HEK293 (cell line): ENCODE results near the gene KLHL15.

Source experiments
- GLIS1 ChIP-seq: fragments of 450-650 bp; formaldehyde crosslinking; IDR thresholded peaks from 2 replicates; pipeline ENCODE4 v1.5.1; 2016; ENCODE audit warnings: missing biosample characterization, missing genetic modification characterization
- IKZF3 ChIP-seq: fragments of 450-650 bp; IDR thresholded peaks from 2 replicates; pipeline ENCODE4 v1.5.0; 2018; ENCODE audit warnings: missing biosample characterization, mild to moderate bottlenecking, missing genetic modification characterization, moderate library complexity
- KLF10 ChIP-seq: fragments of 450-650 bp; IDR thresholded peaks from 2 replicates; pipeline ENCODE4 v1.5.1; 2018; ENCODE audit warnings: missing biosample characterization, mild to moderate bottlenecking, missing genetic modification characterization
- KLF8 ChIP-seq: fragments of 450-650 bp; formaldehyde crosslinking; IDR thresholded peaks from 2 replicates; pipeline ENCODE4 v1.5.1; 2016; ENCODE audit warnings: missing biosample characterization, missing genetic modification characterization
- OSR2 ChIP-seq: fragments of 450-650 bp; formaldehyde crosslinking; IDR thresholded peaks from 2 replicates; pipeline ENCODE4 v1.5.1; 2016; ENCODE audit warnings: missing biosample characterization, missing genetic modification characterization
- SP2 ChIP-seq: fragments of 450-650 bp; formaldehyde crosslinking; IDR thresholded peaks from 2 replicates; pipeline ENCODE4 v1.5.1; 2016; ENCODE audit warnings: missing biosample characterization, missing genetic modification characterization
- ZBTB1 ChIP-seq: fragments of 450-650 bp; formaldehyde crosslinking; IDR thresholded peaks from 2 replicates; pipeline ENCODE4 v1.5.1; 2016; ENCODE audit warnings: missing biosample characterization, missing genetic modification characterization
- ZBTB48 ChIP-seq: fragments of 450-650 bp; formaldehyde crosslinking; IDR thresholded peaks from 2 replicates; pipeline ENCODE4 v1.5.1; 2016; ENCODE audit warnings: missing biosample characterization, missing genetic modification characterization
- ZBTB8A ChIP-seq: fragments of 450-650 bp; formaldehyde crosslinking; IDR thresholded peaks from 2 replicates; pipeline ENCODE4 v1.5.1; 2016; ENCODE audit warnings: missing biosample characterization, missing genetic modification characterization
- ZEB2 ChIP-seq: fragments of 450-650 bp; formaldehyde crosslinking; IDR thresholded peaks from 2 replicates; pipeline ENCODE4 v1.5.1; 2016; ENCODE audit warnings: missing biosample characterization, missing genetic modification characterization
- ZFHX2 ChIP-seq: fragments of 450-650 bp; formaldehyde crosslinking; conservative IDR thresholded peaks from 2 replicates; pipeline ENCODE4 v1.5.1; 2016; ENCODE audit warnings: missing biosample characterization, missing genetic modification characterization
- ZIC2 ChIP-seq: fragments of 450-650 bp; formaldehyde crosslinking; IDR thresholded peaks from 2 replicates; pipeline ENCODE4 v1.5.1; 2016; ENCODE audit warnings: missing biosample characterization, missing genetic modification characterization
- ZNF2 ChIP-seq: fragments of 450-650 bp; formaldehyde crosslinking; IDR thresholded peaks from 2 replicates; pipeline ENCODE4 v1.5.1; 2016; ENCODE audit warnings: missing biosample characterization, missing genetic modification characterization
- ZNF221 ChIP-seq: fragments of 450-650 bp; formaldehyde crosslinking; IDR thresholded peaks from 2 replicates; pipeline ENCODE4 v1.5.1; 2017; ENCODE audit warnings: missing biosample characterization, missing genetic modification characterization, borderline replicate concordance
- ZNF292 ChIP-seq: fragments of 450-650 bp; formaldehyde crosslinking; IDR thresholded peaks from 2 replicates; pipeline ENCODE4 v1.5.1; 2016; ENCODE audit warnings: low read depth, missing biosample characterization, missing genetic modification characterization, borderline replicate concordance
- ZNF473 ChIP-seq: fragments of 450-650 bp; formaldehyde crosslinking; IDR thresholded peaks from 2 replicates; pipeline ENCODE4 v1.5.1; 2017; ENCODE audit warnings: missing biosample characterization, missing genetic modification characterization
- ZNF521 ChIP-seq: fragments of 450-650 bp; formaldehyde crosslinking; IDR thresholded peaks from 2 replicates; pipeline ENCODE4 v1.5.1; 2017; ENCODE audit warnings: missing biosample characterization, mild to moderate bottlenecking, missing genetic modification characterization
- ZNF660 ChIP-seq: fragments of 450-650 bp; IDR thresholded peaks from 2 replicates; pipeline ENCODE4 v1.5.1; 2018; ENCODE audit warnings: missing biosample characterization, mild to moderate bottlenecking, missing genetic modification characterization
- TF ChIP-seq, protein P1 (sequence below): fragments of 450-650 bp; formaldehyde crosslinking; IDR thresholded peaks from 2 replicates; pipeline ENCODE4 v1.5.1; 2017; ENCODE audit warnings: missing biosample characterization, missing genetic modification characterization
- TF ChIP-seq, protein P2 (sequence below): fragments of 450-650 bp; formaldehyde crosslinking; IDR thresholded peaks from 2 replicates; pipeline ENCODE4 v1.5.1; 2016; ENCODE audit warnings: missing biosample characterization, missing genetic modification characterization
- TF ChIP-seq, protein P3 (sequence below): fragments of 450-650 bp; formaldehyde crosslinking; IDR thresholded peaks from 2 replicates; pipeline ENCODE4 v1.5.1; 2017; ENCODE audit warnings: missing biosample characterization, missing genetic modification characterization
- TF ChIP-seq, protein P4 (sequence below): fragments of 450-650 bp; formaldehyde crosslinking; IDR thresholded peaks from 2 replicates; pipeline ENCODE4 v1.5.1; 2016; ENCODE audit warnings: missing biosample characterization, missing genetic modification characterization
- TF ChIP-seq, protein P5 (sequence below): fragments of 450-650 bp; IDR thresholded peaks from 2 replicates; pipeline ENCODE4 v1.5.1; 2018; ENCODE audit warnings: missing biosample characterization, mild to moderate bottlenecking, missing genetic modification characterization
- TF ChIP-seq, protein P6 (sequence below): fragments of 450-650 bp; formaldehyde crosslinking; IDR thresholded peaks from 2 replicates; pipeline ENCODE4 v1.5.1; 2016; ENCODE audit warnings: missing biosample characterization, missing genetic modification characterization, low read depth

KLHL15 gene

DNA sequence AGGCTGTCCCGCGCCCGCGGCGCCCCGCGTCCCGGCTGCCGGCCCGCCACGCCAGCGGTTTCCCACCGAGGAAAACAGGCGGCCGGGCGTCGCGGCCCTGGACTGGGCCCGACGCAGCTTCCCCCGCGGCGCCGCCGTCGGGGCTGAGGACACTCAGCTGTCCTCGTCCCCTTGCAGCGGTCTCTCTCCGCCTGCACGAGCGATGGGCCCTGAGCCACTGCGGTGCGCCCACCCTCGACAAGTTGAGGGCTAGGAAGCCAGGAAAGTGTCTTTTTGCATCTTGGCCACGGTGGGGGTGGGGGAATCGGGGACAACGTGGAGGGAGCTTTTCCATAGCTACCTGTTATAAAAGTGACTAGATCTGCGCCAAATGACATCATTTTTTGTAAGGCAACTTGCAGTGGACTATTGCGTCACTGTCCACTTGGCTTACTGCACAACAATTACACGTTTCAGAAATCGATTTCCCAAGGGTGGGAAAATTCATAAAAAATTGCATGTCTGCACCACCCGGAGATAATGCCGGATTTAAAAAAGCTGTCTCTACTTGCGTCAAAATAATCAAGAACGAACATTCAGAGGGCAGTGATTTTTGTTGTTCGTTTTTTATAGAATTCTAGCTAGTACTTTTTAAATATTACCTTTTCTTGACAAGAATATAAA is 1.1 kb downstream of the KLHL15 start (continued):
- TF ChIP-seq KLF10 (tag by site-specific recombination) (0 out of 2 replicates have a peak, but pooled peaks have one; percentile 30), SP2 (tag by site-specific recombination) (0 out of 2 replicates have a peak, but pooled peaks have one; percentile 0), ZNF2 (tag by site-specific recombination) (0 out of 2 replicates have a peak, but pooled peaks have one; percentile 53), ZBTB1 (tag by site-specific recombination) (peak; percentile 56; the same call in 1 of the 2 replicates), ZFHX2 (tag by site-specific recombination) (no peak), ZNF292 (tag by site-specific recombination) (no peak), ZNF660 (tag by site-specific recombination) (0 out of 2 replicates have a peak, but pooled peaks have one; percentile 29), ZIC2 (tag by site-specific recombination) (peak; percentile 40; the same call in 1 of the 2 replicates), KLF8 (tag by site-specific recombination) (peak; percentile 36; the same call in 1 of the 2 replicates), GLIS1 (tag by site-specific recombination) (no peak; the same call in 1 of the 2 replicates), ZNF473 (tag by site-specific recombination) (no peak), IKZF3 (tag by site-specific recombination) (peak; percentile 55; the same call in 1 of the 2 replicates), OSR2 (tag by site-specific recombination) (peak; percentile 61; the same call in 1 of the 2 replicates), ZBTB8A (tag by site-specific recombination) (peak; percentile 94), ZEB2 (peak; percentile 89), ZBTB48 (tag by site-specific recombination) (peak; percentile 34; the same call in 1 of the 2 replicates), ZNF521 (tag by site-specific recombination) (no peak), ZNF221 (tag by site-specific recombination) (no peak)
- TF ChIP-seq, protein P1, sequence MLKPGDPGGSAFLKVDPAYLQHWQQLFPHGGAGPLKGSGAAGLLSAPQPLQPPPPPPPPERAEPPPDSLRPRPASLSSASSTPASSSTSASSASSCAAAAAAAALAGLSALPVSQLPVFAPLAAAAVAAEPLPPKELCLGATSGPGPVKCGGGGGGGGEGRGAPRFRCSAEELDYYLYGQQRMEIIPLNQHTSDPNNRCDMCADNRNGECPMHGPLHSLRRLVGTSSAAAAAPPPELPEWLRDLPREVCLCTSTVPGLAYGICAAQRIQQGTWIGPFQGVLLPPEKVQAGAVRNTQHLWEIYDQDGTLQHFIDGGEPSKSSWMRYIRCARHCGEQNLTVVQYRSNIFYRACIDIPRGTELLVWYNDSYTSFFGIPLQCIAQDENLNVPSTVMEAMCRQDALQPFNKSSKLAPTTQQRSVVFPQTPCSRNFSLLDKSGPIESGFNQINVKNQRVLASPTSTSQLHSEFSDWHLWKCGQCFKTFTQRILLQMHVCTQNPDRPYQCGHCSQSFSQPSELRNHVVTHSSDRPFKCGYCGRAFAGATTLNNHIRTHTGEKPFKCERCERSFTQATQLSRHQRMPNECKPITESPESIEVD (tag by site-specific recombination), result peak; percentile 80
- TF ChIP-seq, protein P2, sequence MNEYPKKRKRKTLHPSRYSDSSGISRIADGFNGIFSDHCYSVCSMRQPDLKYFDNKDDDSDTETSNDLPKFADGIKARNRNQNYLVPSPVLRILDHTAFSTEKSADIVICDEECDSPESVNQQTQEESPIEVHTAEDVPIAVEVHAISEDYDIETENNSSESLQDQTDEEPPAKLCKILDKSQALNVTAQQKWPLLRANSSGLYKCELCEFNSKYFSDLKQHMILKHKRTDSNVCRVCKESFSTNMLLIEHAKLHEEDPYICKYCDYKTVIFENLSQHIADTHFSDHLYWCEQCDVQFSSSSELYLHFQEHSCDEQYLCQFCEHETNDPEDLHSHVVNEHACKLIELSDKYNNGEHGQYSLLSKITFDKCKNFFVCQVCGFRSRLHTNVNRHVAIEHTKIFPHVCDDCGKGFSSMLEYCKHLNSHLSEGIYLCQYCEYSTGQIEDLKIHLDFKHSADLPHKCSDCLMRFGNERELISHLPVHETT (tag by site-specific recombination), result peak; percentile 79
- TF ChIP-seq, protein P3, sequence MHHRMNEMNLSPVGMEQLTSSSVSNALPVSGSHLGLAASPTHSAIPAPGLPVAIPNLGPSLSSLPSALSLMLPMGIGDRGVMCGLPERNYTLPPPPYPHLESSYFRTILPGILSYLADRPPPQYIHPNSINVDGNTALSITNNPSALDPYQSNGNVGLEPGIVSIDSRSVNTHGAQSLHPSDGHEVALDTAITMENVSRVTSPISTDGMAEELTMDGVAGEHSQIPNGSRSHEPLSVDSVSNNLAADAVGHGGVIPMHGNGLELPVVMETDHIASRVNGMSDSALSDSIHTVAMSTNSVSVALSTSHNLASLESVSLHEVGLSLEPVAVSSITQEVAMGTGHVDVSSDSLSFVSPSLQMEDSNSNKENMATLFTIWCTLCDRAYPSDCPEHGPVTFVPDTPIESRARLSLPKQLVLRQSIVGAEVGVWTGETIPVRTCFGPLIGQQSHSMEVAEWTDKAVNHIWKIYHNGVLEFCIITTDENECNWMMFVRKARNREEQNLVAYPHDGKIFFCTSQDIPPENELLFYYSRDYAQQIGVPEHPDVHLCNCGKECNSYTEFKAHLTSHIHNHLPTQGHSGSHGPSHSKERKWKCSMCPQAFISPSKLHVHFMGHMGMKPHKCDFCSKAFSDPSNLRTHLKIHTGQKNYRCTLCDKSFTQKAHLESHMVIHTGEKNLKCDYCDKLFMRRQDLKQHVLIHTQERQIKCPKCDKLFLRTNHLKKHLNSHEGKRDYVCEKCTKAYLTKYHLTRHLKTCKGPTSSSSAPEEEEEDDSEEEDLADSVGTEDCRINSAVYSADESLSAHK (tag by site-specific recombination), result no peak
- TF ChIP-seq, protein P4, sequence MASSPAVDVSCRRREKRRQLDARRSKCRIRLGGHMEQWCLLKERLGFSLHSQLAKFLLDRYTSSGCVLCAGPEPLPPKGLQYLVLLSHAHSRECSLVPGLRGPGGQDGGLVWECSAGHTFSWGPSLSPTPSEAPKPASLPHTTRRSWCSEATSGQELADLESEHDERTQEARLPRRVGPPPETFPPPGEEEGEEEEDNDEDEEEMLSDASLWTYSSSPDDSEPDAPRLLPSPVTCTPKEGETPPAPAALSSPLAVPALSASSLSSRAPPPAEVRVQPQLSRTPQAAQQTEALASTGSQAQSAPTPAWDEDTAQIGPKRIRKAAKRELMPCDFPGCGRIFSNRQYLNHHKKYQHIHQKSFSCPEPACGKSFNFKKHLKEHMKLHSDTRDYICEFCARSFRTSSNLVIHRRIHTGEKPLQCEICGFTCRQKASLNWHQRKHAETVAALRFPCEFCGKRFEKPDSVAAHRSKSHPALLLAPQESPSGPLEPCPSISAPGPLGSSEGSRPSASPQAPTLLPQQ, result peak; percentile 68
- TF ChIP-seq, protein P5, sequence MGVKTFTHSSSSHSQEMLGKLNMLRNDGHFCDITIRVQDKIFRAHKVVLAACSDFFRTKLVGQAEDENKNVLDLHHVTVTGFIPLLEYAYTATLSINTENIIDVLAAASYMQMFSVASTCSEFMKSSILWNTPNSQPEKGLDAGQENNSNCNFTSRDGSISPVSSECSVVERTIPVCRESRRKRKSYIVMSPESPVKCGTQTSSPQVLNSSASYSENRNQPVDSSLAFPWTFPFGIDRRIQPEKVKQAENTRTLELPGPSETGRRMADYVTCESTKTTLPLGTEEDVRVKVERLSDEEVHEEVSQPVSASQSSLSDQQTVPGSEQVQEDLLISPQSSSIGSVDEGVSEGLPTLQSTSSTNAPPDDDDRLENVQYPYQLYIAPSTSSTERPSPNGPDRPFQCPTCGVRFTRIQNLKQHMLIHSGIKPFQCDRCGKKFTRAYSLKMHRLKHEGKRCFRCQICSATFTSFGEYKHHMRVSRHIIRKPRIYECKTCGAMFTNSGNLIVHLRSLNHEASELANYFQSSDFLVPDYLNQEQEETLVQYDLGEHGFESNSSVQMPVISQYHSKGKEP (tag by site-specific recombination), result peak; percentile 75
- TF ChIP-seq, protein P6, sequence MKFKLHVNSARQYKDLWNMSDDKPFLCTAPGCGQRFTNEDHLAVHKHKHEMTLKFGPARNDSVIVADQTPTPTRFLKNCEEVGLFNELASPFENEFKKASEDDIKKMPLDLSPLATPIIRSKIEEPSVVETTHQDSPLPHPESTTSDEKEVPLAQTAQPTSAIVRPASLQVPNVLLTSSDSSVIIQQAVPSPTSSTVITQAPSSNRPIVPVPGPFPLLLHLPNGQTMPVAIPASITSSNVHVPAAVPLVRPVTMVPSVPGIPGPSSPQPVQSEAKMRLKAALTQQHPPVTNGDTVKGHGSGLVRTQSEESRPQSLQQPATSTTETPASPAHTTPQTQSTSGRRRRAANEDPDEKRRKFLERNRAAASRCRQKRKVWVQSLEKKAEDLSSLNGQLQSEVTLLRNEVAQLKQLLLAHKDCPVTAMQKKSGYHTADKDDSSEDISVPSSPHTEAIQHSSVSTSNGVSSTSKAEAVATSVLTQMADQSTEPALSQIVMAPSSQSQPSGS, result peak; percentile 98
